NT2/D1 (cell line): Measurements from ENCODE around the gene CYLC1.

Source experiments
- SUZ12 ChIP-seq: IDR thresholded peaks from 2 replicates; pipeline ENCODE4 v1.6.1; 2011; ENCODE audit not compliant: insufficient read length, insufficient read depth; ENCODE audit errors: extremely low read depth
- YY1 ChIP-seq: IDR thresholded peaks from 2 replicates; pipeline ENCODE4 v1.6.1; 2011; ENCODE audit not compliant: insufficient read length, insufficient read depth
- ZNF274 ChIP-seq: IDR thresholded peaks from 2 replicates; pipeline ENCODE4 v1.6.1; 2011; ENCODE audit warnings: mild to moderate bottlenecking, low read depth, low read length

DNA sequence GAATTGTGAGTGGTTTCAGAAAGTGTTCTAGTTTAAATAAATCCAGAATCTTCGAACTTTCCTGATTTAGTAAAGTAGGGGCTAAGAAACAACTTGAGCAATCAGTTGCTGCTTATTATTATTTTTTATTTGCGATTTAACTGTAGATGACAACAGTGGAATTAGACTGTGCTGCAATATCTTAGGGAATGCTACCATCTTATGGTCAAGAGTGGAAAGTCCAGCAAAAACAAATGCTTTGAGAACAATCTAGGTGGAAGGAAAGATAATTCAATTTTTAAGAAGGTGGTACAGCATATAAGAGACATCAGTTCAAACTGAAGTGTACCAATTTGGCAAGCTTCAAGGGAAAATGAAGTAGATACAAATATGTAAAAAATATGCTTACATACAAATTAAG, 73.3 kb downstream of the CYLC1 start:
- TF ChIP-seq ZNF274, result no peak
- TF ChIP-seq YY1, result no peak
- no peak for TF ChIP-seq SUZ12
